ENCODE results near the gene MIGA2.

- TF ChIP-seq CTCF (IDR thresholded peaks at IDR 0.05) = peak in 3 of 12 donors; percentile 9 to 18 (median 15)
- TF ChIP-seq POLR2A (IDR thresholded peaks at IDR 0.05) = no peak
Observed at GRCh38 chr9:128992995-128993394, 43.4 kb upstream of the MIGA2 start.
